ENCODE results near the gene SLC7A4.

Gene SLC7A4, protein sequence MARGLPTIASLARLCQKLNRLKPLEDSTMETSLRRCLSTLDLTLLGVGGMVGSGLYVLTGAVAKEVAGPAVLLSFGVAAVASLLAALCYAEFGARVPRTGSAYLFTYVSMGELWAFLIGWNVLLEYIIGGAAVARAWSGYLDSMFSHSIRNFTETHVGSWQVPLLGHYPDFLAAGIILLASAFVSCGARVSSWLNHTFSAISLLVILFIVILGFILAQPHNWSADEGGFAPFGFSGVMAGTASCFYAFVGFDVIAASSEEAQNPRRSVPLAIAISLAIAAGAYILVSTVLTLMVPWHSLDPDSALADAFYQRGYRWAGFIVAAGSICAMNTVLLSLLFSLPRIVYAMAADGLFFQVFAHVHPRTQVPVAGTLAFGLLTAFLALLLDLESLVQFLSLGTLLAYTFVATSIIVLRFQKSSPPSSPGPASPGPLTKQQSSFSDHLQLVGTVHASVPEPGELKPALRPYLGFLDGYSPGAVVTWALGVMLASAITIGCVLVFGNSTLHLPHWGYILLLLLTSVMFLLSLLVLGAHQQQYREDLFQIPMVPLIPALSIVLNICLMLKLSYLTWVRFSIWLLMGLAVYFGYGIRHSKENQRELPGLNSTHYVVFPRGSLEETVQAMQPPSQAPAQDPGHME

DNA sequence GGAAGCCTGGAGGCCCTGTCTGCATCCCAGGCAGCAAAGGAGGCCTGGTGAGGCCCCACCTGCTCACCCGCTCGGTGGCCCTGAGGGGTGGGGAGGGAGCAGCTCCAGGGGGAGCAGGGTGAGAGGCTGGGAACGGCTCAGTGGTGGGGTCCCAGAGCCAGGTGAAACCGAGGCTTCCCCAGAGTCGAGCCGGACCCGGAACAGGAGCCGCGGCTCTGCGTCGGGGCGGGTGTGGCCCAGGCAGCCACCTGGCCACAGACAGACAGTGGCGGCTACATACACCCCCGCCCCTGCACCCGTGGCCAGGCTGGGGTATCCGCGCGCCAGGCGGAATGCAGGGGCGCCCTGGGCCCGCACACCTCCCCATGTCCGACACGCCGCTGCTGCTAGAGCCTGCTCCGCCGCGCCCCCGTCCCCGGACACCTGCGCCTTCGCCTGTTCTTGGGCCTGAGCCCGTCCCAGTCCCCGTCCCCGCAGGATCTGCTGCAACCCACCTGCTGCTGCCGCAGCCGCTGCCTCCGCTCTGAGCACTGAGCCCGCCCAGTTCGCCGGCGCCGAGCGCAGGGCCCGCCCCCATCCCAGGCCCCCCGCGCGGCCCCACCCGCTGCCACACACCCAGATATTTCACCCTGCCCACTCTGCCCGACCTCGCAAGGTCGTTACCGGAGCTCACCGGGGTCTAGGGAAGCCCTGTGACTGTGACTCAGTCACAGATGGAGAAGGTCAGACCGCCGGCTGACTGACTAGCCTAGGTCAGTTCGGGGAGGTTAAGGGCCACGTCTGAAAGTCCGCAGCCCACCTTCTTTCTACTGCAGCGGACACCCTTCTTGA is at the start of gene SLC7A4:
SLC7A4 (minus strand) TSS at position 525 of the 831 bp plus-strand sequence. CDS start 749 bp downstream, outside the sequence.
- no peak for DNase-seq (ENCODE audit: low spot score)
- TF ChIP-seq, protein P1, sequence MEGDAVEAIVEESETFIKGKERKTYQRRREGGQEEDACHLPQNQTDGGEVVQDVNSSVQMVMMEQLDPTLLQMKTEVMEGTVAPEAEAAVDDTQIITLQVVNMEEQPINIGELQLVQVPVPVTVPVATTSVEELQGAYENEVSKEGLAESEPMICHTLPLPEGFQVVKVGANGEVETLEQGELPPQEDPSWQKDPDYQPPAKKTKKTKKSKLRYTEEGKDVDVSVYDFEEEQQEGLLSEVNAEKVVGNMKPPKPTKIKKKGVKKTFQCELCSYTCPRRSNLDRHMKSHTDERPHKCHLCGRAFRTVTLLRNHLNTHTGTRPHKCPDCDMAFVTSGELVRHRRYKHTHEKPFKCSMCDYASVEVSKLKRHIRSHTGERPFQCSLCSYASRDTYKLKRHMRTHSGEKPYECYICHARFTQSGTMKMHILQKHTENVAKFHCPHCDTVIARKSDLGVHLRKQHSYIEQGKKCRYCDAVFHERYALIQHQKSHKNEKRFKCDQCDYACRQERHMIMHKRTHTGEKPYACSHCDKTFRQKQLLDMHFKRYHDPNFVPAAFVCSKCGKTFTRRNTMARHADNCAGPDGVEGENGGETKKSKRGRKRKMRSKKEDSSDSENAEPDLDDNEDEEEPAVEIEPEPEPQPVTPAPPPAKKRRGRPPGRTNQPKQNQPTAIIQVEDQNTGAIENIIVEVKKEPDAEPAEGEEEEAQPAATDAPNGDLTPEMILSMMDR (conservative IDR thresholded peaks at IDR 0.05; ENCODE audit: low read depth) = no peak
- ChIA-PET CTCF (no interaction called here), POLR2A (ENCODE audit: low non-redundant PET) (no interaction called here)
- peak within 1 kb of the TSS; percentile 4; the same call in 1 of the 2 replicates for H3K27ac ChIP-seq

DNA sequence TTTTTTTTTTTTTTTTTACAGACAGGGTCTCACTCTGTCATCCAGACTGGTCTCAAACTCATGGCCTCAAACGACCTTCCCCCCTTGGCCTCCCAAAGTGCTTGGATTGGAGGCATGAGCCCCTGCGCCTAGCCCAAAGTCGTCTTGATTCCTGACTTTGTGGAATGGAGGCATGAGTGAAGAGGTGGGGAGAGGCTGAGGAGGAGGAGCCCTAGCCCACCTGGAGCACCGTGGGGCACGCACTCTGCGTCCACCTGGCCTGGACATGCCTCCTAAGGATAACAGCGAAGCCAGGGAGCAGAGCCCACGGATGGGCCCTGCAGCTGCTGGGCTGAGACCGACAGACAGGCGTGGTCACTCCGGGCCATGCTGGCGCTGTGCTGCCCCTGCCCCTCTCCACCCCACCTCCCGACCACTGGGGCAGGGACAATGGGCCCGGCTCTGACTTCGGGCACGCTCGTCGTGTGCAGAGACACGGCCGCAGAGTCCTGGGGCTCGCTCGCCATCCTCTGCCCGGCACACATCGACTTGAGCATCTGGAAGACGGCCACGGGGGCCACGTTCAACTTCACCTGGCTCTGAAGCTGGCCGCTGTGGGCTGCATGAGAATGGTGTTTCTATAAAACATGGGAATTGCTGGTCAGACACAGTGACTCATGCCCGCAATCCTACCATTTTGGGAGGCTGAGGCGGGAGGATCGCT is 48.2 kb upstream of the SLC7A4 start:
- no peak for DNase-seq (ENCODE audit: low spot score)
- POLR2A ChIA-PET (ENCODE audit: low non-redundant PET) = no interaction called here
- TF ChIP-seq, protein P1 (conservative IDR thresholded peaks at IDR 0.05; ENCODE audit: low read depth) = no peak
- no peak overlapping the region for H3K27ac ChIP-seq
- CTCF ChIA-PET = no interaction called here

DNA sequence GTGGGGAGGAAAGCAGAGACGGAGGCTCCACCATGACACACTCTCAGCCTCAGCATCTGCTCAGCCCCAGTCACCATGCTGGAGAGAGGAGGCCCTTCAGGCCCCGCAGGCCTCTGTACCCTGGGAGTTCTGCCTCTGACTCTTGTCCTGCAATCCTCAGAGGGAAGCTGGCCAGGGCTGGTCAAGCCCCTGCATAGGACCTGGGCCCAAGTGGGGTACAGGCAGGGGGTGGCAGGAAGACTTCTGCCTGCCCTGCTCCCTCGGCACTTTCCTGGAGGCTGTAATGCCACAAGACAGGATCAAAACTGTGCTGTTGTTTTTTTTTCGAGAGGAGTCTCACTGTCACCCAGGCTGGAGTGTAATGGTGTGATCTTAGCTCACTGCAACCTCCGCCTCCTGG is 47.1 kb upstream of the SLC7A4 start:
- H3K27ac ChIP-seq = no peak overlapping the region
- POLR2A ChIA-PET (ENCODE audit: low non-redundant PET) = interaction anchor here (0.7 kb wide), 1 partner anchor 108 kb away, joined by 4 read pairs; no protein-coding TSS in a partner anchor
- TF ChIP-seq, protein P1 (conservative IDR thresholded peaks at IDR 0.05; ENCODE audit: low read depth) = no peak
- CTCF ChIA-PET = no interaction called here
- DNase-seq (ENCODE audit: low spot score) = no peak

DNA sequence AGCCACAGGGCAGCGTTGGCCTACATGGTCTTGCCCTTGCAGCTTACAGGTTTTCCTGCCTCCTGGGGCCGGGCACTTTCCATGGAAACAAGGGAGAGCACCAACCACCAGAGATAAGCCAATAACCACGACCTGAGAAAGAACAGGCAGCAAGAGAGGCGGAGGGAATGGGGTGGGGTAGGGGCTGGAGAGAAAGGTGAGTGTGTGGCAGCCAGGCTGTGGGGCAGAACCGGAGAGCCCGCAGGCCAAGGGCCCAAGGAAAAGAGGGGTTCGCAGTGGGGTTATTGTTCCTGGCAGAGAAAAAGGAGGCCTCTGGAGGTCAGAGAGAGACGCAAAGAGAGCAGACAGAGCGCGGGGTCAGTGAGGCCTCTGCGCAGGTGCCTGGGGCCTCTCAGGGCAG is 46.6 kb upstream of the SLC7A4 start:
- TF ChIP-seq, protein P1 (conservative IDR thresholded peaks at IDR 0.05; ENCODE audit: low read depth) = no peak
- no peak for DNase-seq (ENCODE audit: low spot score)
- ChIA-PET CTCF (no interaction called here), POLR2A (ENCODE audit: low non-redundant PET) (no interaction called here)
- H3K27ac ChIP-seq = no peak overlapping the region

DNA sequence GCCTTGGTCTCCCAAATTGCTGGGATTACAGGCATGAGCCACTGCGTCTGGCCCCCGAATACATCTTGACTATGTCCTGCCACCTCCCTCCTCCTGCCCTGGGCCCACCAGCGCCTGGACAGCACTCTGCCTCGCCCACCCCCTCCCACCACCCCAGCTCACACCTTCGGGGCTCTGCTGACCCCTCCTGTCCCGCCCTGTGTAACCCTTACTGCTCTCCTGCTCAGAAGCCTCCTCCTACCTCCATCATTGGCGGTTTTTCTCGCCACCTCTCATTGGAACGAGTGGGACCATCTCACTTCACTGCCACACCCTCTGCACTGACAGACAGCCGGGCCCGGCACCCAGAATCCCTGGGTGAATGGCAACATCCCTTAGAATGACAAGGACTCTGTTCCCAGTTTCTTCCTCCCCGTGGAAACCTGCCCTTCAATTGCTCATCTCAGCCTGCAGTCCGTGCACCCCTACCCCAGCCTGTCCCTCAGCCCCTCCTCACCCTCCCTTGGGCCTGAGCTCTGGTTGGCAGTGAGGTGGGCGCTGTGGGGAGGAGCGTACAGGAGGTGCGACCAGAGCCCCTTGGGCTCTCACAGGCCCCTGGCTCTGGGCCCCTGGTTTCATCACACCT is 45.6 kb upstream of the SLC7A4 start:
- POLR2A ChIA-PET (ENCODE audit: low non-redundant PET) = no interaction called here
- CTCF ChIA-PET = no interaction called here
- no peak overlapping the region for H3K27ac ChIP-seq
- no peak for DNase-seq (ENCODE audit: low spot score)
- TF ChIP-seq, protein P1 (conservative IDR thresholded peaks at IDR 0.05; ENCODE audit: low read depth) = no peak
